Peyer's patch (tissue), 4 donors: ENCODE data around the gene TCAP.

Experiments used
- POLR2A ChIP-seq, 2 donors: fragments of 450-650 bp; IDR thresholded peaks; one replicate each; pipeline ENCODE4 v1.5.1; 2017; ENCODE audit warnings: antibody characterized with exemption in 2 of 2, mild to moderate bottlenecking in 2 of 2, moderate library complexity in 2 of 2
- TF ChIP-seq, protein P1 (sequence below), 6 experiments: fragments of 450-650 bp in 4 of 6; fragments of 200-600 bp in 2 of 6; sonication (generic) in 1 of 6; IDR thresholded peaks; one replicate each; pipeline ENCODE4 v1.5.1; 2017 to 2019; ENCODE audit warnings: antibody characterized with exemption in 6 of 6, mild to moderate bottlenecking in 3 of 6, moderate library complexity in 1 of 6

DNA sequence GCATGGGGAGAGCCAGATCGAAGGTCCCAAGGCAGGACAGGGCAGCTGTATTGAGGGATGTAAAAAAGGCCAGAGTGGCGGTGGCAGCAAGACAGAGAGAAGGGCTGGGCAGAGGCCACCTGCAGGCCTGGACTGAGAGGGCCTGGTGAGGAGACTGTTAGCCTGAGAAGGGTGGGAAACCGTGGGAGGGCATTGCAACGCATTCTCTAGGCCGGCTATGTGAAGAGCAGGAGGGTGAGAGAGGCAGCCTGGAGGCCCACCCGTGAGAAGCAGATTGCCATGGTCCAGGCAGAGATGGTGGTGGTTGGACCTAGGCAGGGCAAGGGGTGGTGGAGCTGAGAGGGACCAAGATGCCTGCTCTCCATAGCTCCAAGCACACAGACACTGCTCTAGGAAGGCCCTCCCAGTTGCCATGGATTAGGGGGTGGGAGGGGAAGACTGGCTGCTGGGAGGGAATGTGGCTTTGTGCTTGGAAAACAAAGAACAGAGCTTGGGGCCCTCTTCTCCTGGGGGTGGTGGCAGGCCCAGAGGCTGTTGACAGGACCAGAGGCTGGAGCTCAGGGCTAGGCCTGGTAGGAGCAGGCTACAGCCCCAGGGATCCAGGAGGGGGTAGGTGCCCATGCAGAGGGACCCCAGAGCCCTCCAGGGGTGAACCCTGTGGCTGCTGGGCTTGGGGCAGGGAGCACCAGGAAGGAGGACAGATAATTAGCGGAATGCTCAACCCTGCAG, 12.4 kb upstream of the TCAP start:
- TF ChIP-seq, protein P1, sequence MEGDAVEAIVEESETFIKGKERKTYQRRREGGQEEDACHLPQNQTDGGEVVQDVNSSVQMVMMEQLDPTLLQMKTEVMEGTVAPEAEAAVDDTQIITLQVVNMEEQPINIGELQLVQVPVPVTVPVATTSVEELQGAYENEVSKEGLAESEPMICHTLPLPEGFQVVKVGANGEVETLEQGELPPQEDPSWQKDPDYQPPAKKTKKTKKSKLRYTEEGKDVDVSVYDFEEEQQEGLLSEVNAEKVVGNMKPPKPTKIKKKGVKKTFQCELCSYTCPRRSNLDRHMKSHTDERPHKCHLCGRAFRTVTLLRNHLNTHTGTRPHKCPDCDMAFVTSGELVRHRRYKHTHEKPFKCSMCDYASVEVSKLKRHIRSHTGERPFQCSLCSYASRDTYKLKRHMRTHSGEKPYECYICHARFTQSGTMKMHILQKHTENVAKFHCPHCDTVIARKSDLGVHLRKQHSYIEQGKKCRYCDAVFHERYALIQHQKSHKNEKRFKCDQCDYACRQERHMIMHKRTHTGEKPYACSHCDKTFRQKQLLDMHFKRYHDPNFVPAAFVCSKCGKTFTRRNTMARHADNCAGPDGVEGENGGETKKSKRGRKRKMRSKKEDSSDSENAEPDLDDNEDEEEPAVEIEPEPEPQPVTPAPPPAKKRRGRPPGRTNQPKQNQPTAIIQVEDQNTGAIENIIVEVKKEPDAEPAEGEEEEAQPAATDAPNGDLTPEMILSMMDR (IDR thresholded peaks at IDR 0.05) = peak in 2 of 6 experiments; percentile 12 to 27
- TF ChIP-seq POLR2A (IDR thresholded peaks at IDR 0.05) = no peak
